Neuronal stem cell (in vitro differentiated cells): ENCODE results near the gene BCKDK.

Source experiments
- DNase-seq: peaks from one replicate; pipeline ENCODE4 v3.0.0-alpha.2; 2013; ENCODE audit warnings: low spot score
- H2AFZ ChIP-seq: one replicate; pipeline ENCODE4 v1.6.1; 2013; ENCODE audit warnings: mild to moderate bottlenecking, low read length, inconsistent platforms
- H2AK5ac ChIP-seq: 2 replicates; pipeline ENCODE4 v1.6.1; 2013; ENCODE audit warnings: low read depth, mild to moderate bottlenecking, inconsistent platforms, low read length, moderate library complexity, mixed read lengths
- H2BK120ac ChIP-seq: 2 replicates; pipeline ENCODE4 v1.6.1; 2013; ENCODE audit warnings: low read depth, mild to moderate bottlenecking, inconsistent platforms, low read length, moderate library complexity, mixed read lengths
- H2BK12ac ChIP-seq: one replicate; pipeline ENCODE4 v1.6.1; 2013; ENCODE audit warnings: low read length, inconsistent platforms
- H2BK15ac ChIP-seq: 2 replicates; pipeline ENCODE4 v1.6.1; 2013; ENCODE audit warnings: mild to moderate bottlenecking, low read length, inconsistent platforms, mixed read lengths
- H2BK5ac ChIP-seq: one replicate; pipeline ENCODE4 v1.6.1; 2013; ENCODE audit warnings: inconsistent platforms, mild to moderate bottlenecking, low read length, moderate library complexity
- H3K14ac ChIP-seq: one replicate; pipeline ENCODE4 v1.6.1; 2013; ENCODE audit warnings: low read length, inconsistent platforms
- H3K18ac ChIP-seq: 2 replicates; pipeline ENCODE4 v1.6.1; 2013; ENCODE audit warnings: low read length, inconsistent platforms
- H3K23ac ChIP-seq: 2 replicates; pipeline ENCODE4 v1.6.1; 2013; ENCODE audit warnings: low read depth, mild to moderate bottlenecking, mixed read lengths, low read length, inconsistent platforms; ENCODE audit not compliant: poor library complexity
- H3K27ac ChIP-seq: replicated peaks from 3 replicates; pipeline ENCODE4 v1.5.1; 2013; ENCODE audit warnings: low read length, inconsistent platforms
- H3K27me3 ChIP-seq, 3 experiments: 2 replicates each; pipeline ENCODE4 v1.6.1; 2013; ENCODE audit warnings: low read length in 3 of 3, mild to moderate bottlenecking in 2 of 3, inconsistent platforms in 1 of 3, low read depth in 1 of 3, mixed read lengths in 1 of 3, moderate library complexity in 1 of 3; ENCODE audit not compliant: control insufficient read depth in 3 of 3, insufficient read depth in 3 of 3
- H3K36me3 ChIP-seq, 2 donors: replicated peaks in 1 of 2; 2 replicates each; pipeline ENCODE4 v1.6.1; 2013; ENCODE audit warnings: low read length in 2 of 2; ENCODE audit not compliant: control insufficient read depth in 2 of 2, insufficient read depth in 2 of 2
- H3K4ac ChIP-seq: 2 replicates; pipeline ENCODE4 v1.6.1; 2013; ENCODE audit warnings: inconsistent platforms, mild to moderate bottlenecking, low read length, moderate library complexity
- H3K4me1 ChIP-seq, 2 donors: 1 replicate in 1 of 2; 2 replicates in 1 of 2; pipeline ENCODE4 v1.6.1; 2013; ENCODE audit warnings: low read length in 2 of 2, low read depth in 1 of 2; ENCODE audit not compliant: control insufficient read depth in 2 of 2, insufficient read depth in 1 of 2
- H3K4me2 ChIP-seq: one replicate; pipeline ENCODE4 v1.6.1; 2013; ENCODE audit warnings: mild to moderate bottlenecking, low read length, inconsistent platforms; ENCODE audit not compliant: insufficient read depth, poor library complexity, severe bottlenecking
- H3K4me3 ChIP-seq, 2 donors: 2 replicates each; pipeline ENCODE4 v1.5.1; 2013; ENCODE audit warnings: low read length in 2 of 2, mild to moderate bottlenecking in 2 of 2, inconsistent platforms in 1 of 2, moderate library complexity in 1 of 2
- H3K79me1 ChIP-seq: one replicate; pipeline ENCODE4 v1.6.1; 2013; ENCODE audit warnings: low read depth, mild to moderate bottlenecking, inconsistent platforms, low read length, moderate library complexity
- H3K9ac ChIP-seq: one replicate; pipeline ENCODE4 v1.6.1; 2013; ENCODE audit warnings: mild to moderate bottlenecking, low read depth, low read length, inconsistent platforms; ENCODE audit not compliant: poor library complexity
- H3K9me3 ChIP-seq, 2 donors: replicated peaks in 1 of 2; 2 replicates each; pipeline versions ENCODE3 to v1.6.1; 2013; ENCODE audit warnings: low read length in 2 of 2, mild to moderate bottlenecking in 2 of 2, inconsistent platforms in 1 of 2, low read depth in 1 of 2, mixed read lengths in 1 of 2, moderate library complexity in 1 of 2; ENCODE audit not compliant: control insufficient read depth in 2 of 2, insufficient read depth in 1 of 2
- H4K8ac ChIP-seq: one replicate; pipeline ENCODE4 v1.6.1; 2013; ENCODE audit warnings: low read depth, mild to moderate bottlenecking, inconsistent platforms, low read length, moderate library complexity
- H4K91ac ChIP-seq: one replicate; pipeline ENCODE4 v1.6.1; 2013; ENCODE audit warnings: low read length, low read depth, mild to moderate bottlenecking, inconsistent platforms; ENCODE audit not compliant: poor library complexity
- WGBS, 2 donors: extraction: QIAGEN DNeasy Blood & Tissue Kit; methylation state at CpG; one replicate each; pipeline ENCODE4 v1.1.7; 2013; ENCODE audit warnings: missing lambda C conversion rate in 2 of 2, mixed read lengths in 1 of 2; ENCODE audit not compliant: insufficient read length in 2 of 2, insufficient replicate concordance in 1 of 2; ENCODE audit errors: extremely low coverage in 2 of 2; 5-methylcytosine and 5-hydroxymethylcytosine counted together

Gene BCKDK

DNA sequence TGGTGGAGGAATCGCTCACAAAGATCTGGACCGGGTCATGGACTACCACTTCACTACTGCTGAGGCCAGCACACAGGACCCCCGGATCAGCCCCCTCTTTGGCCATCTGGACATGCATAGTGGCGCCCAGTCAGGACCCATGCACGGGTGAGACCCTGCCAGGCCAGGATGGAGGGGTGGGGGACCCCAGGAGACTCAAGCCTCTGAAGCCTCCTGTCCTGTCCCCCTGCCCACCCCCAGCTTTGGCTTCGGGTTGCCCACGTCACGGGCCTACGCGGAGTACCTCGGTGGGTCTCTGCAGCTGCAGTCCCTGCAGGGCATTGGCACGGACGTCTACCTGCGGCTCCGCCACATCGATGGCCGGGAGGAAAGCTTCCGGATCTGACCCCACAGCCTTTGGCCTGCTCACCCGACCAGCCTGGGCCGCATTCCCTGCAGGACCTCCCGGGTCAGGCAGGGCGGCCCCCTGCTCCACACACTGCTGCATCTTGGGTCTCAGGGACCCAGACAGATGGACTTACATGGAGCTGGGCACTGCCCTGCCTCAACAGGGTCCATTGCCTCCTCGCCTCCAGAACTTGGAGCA, 3.8 kb downstream of the BCKDK start:
- Histone ChIP-seq H2AK5ac (no peak overlapping the region), H2BK15ac (no peak overlapping the region), H2AFZ (no peak overlapping the region), H2BK5ac (no peak overlapping the region), H4K91ac (no peak overlapping the region), H3K79me1 (peaks cover 8% of the 10 kb centered on the region), H4K8ac (no peak overlapping the region), H3K9ac (no peak overlapping the region), H3K14ac (no peak overlapping the region), H3K23ac (no peak overlapping the region), H2BK12ac (no peak overlapping the region), H3K27me3 (no peaks in the 10 kb centered on the region), H3K27ac (no peak overlapping the region), H3K4me2 (no peak overlapping the region), H3K4me1 (peaks cover 0 to 7% of the 10 kb centered on the region in 2 donors), H3K4ac (no peak overlapping the region), H3K9me3 (peaks cover 0 to 1% of the 10 kb centered on the region in 2 donors), H3K4me3 (no peak overlapping the region), H2BK120ac (no peak overlapping the region), H3K36me3 (peaks cover 31 to 43% of the 10 kb centered on the region in 2 donors), H3K18ac (no peak overlapping the region)
- no CpG with 5 or more reads among the region's 23 CpGs for WGBS, 2 donors
- no peak for DNase-seq

DNA sequence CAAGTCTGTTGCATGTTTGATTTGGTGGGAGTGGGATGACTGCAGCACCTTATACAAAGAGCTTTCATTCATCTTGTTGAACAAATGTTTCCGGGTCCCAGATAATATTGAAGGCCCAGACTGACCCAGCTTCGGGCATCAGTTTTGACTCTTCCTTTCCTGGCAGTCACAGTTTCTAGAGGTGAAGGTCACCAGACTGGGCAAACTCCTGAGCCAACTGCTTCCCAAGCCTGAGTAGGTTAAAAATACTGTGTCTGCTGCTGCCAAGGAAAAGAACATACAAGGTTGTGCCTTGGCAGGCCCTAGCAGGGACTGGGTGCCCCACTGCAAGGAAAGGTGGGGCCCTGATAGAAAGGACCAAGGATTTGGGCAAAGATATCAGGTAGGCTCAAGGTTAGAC, 4.5 kb downstream of the BCKDK start:
- Histone ChIP-seq H4K8ac (no peak overlapping the region), H2BK120ac (no peak overlapping the region), H2AK5ac (no peak overlapping the region), H4K91ac (no peak overlapping the region), H2BK15ac (no peak overlapping the region), H2BK12ac (no peak overlapping the region), H3K14ac (no peak overlapping the region), H2AFZ (no peak overlapping the region), H3K9ac (no peak overlapping the region), H3K79me1 (peaks cover 8% of the 10 kb centered on the region), H3K18ac (no peak overlapping the region), H3K4ac (no peak overlapping the region), H3K9me3 (peaks cover 0 to 1% of the 10 kb centered on the region in 2 donors), H3K27me3 (no peaks in the 10 kb centered on the region), H3K4me3 (no peak overlapping the region), H3K36me3 (peaks cover 31 to 43% of the 10 kb centered on the region in 2 donors), H3K4me2 (no peak overlapping the region), H3K27ac (no peak overlapping the region), H3K23ac (no peak overlapping the region), H2BK5ac (no peak overlapping the region), H3K4me1 (peaks cover 0 to 7% of the 10 kb centered on the region in 2 donors)
- no peak for DNase-seq
- no CpG with 5 or more reads among the region's 2 CpGs for WGBS, 2 donors

DNA sequence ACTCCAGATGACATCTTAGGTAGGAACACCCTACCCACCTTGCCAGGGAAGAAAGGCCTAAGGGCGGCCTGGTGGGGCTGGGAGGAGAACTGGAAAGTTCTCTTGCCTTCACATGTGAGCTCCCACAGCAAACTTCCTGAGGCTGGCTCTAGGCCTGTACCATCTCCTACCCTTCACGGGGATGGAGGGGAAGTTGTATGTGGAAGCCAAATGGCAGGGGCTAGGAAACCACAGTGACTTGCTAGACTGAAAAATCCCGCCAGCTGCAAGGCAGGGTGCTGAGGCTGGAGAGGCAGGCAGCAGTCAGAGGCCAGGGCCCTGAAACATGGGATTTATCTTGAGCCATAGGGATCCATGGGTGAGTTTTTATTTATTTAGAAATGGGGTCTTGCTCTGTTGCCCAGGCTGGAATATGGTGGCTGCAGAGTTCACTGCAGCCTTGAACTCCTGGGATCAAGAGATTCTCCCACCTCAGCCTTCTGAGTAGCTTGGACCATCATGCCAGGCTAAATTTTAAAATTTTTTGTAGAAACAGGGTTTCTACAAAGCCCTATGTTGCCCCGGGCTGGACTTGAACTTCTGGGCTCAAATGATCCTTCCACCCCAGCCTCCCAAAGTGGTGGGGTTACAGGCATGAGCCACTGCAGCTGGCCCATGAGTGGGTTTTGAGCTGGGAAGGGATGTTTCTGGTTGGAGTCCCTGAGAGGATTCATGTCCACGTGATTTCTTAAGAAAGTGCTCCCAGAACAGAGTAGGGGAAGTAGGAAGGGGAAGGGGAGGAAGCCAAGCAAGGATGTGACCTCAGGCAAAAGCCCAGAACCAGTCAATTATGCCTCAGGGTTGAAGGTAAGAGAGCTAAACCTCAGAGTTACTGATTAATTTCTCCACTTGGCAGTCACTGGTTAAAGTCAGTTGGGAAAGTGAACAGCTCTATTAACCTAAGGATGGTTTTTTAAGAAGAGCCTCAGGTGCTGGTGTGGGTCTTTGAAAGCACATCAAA, 5.2 kb downstream of the BCKDK start:
- Histone ChIP-seq H3K27ac (no peak overlapping the region), H3K23ac (no peak overlapping the region), H3K9ac (no peak overlapping the region), H3K4me3 (no peak overlapping the region), H3K4me2 (peak overlapping the region; percentile 11), H2BK5ac (no peak overlapping the region), H3K9me3 (peaks cover 0 to 1% of the 10 kb centered on the region in 2 donors), H2AFZ (no peak overlapping the region), H3K4ac (no peak overlapping the region), H3K79me1 (peaks cover 10% of the 10 kb centered on the region), H3K36me3 (peaks cover 31 to 43% of the 10 kb centered on the region in 2 donors), H4K91ac (no peak overlapping the region), H2AK5ac (no peak overlapping the region), H4K8ac (no peak overlapping the region), H3K18ac (no peak overlapping the region), H3K27me3 (no peaks in the 10 kb centered on the region), H3K14ac (no peak overlapping the region), H3K4me1 (peaks cover 3 to 8% of the 10 kb centered on the region in 2 donors), H2BK12ac (no peak overlapping the region), H2BK120ac (no peak overlapping the region), H2BK15ac (no peak overlapping the region)
- no CpG with 5 or more reads among the region's 5 CpGs for WGBS, 2 donors
- DNase-seq, result no peak

DNA sequence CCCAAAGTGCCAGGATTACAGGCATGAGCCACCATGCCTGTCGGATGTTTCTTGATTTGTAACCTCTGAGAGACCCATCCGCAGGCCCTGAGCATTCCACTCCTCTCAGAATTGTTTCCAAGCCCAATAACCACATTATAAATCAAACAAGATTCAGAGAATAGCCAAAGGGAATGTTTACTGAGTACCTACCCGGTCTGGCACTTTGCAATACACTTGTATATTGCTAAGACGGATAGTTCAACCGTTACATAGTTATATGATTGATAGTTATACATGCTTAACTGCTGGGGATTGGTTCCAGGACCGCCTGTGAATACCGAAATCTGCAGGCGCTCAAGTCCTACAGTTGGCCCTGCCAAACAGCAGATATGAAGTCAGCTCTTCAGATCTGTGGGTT, 6.3 kb downstream of the BCKDK start:
- H3K4me3 ChIP-seq, result no peak overlapping the region
- H3K18ac ChIP-seq, result no peak overlapping the region
- H3K23ac ChIP-seq, result no peak overlapping the region
- H3K27me3 ChIP-seq, result no peaks in the 10 kb centered on the region
- peaks cover 6% of the 10 kb centered on the region for H3K79me1 ChIP-seq
- H3K9ac ChIP-seq, result no peak overlapping the region
- DNase-seq, result no peak
- no peak overlapping the region for H4K8ac ChIP-seq
- H2AFZ ChIP-seq, result no peak overlapping the region
- H3K14ac ChIP-seq, result no peak overlapping the region
- H3K4ac ChIP-seq, result no peak overlapping the region
- H2BK12ac ChIP-seq, result no peak overlapping the region
- WGBS, 2 donors, result no CpG with 5 or more reads among the region's 8 CpGs
- no peak overlapping the region for H3K27ac ChIP-seq
- H3K36me3 ChIP-seq, result peaks cover 31 to 51% of the 10 kb centered on the region in 2 donors
- no peak overlapping the region for H2BK5ac ChIP-seq
- peaks cover 0 to under 1% of the 10 kb centered on the region in 2 donors for H3K9me3 ChIP-seq
- no peak overlapping the region for H2AK5ac ChIP-seq
- peaks cover 5 to 6% of the 10 kb centered on the region in 2 donors for H3K4me1 ChIP-seq
- no peak overlapping the region for H2BK15ac ChIP-seq
- no peak overlapping the region for H3K4me2 ChIP-seq
- no peak overlapping the region for H4K91ac ChIP-seq
- H2BK120ac ChIP-seq, result no peak overlapping the region
